GM12872 (cell line): ENCODE results near the gene MB.

Source experiments
- CTCF ChIP-seq: IDR thresholded peaks from 3 replicates; pipeline ENCODE4 v1.5.1; 2011; ENCODE audit warnings: low read depth, mild to moderate bottlenecking, low read length, moderate library complexity; ENCODE audit not compliant: insufficient read depth

The MB gene

GRCh38 chr22:35656284-35656752 lies 39.2 kb upstream of the MB start:
- TF ChIP-seq CTCF, result no peak

GRCh38 chr22:35653824-35654223 lies 36.7 kb upstream of the MB start:
- no peak for TF ChIP-seq CTCF

GRCh38 chr22:35651085-35651484 lies 34.0 kb upstream of the MB start:
- no peak for TF ChIP-seq CTCF

- TF ChIP-seq CTCF, result no peak
Measured at GRCh38 chr22:35649636-35650250, 32.6 kb upstream of the MB start.

- TF ChIP-seq CTCF, result no peak
Measured at GRCh38 chr22:35649026-35649553, 32.0 kb upstream of the MB start.

- no peak for TF ChIP-seq CTCF
Measured at GRCh38 chr22:35648066-35649025, 31.2 kb upstream of the MB start, which contains the start of gene APOL6. TSS of gene APOL6 (plus strand) at chr22:35648446. CDS start at chr22:35656426, 7,980 bp downstream.

- TF ChIP-seq CTCF, result no peak
Measured at GRCh38 chr22:35645646-35646045, 28.5 kb upstream of the MB start.
